ENCODE data around the gene WASHC4.

WASHC4 gene

GRCh38 chr12:105166736-105167135 lies 59.2 kb downstream of the WASHC4 start:
- Histone ChIP-seq H3K9me3 (ENCODE audit: insufficient read depth, low read length, severe bottlenecking) (no peaks in the 10 kb centered on the region), H3K4me2 (ENCODE audit: insufficient read depth, low read length) (no peak overlapping the region), H3K79me2 (ENCODE audit: insufficient read depth, low read length) (no peaks in the 10 kb centered on the region), H2AFZ (ENCODE audit: low read depth, low read length) (no peak overlapping the region), H4K20me1 (ENCODE audit: insufficient read depth, low read length) (no peaks in the 10 kb centered on the region), H3K9ac (ENCODE audit: low read depth, low read length) (no peak overlapping the region), H3K27ac (ENCODE audit: low read length) (no peak overlapping the region), H3K4me3 (ENCODE audit: low read depth in 1 of 2, low read length in 2 of 2) (no peak overlapping the region), H3K36me3 (ENCODE audit: insufficient read depth, low read length) (peaks cover 69% of the 10 kb centered on the region), H3K27me3 (ENCODE audit: insufficient read depth, low read length, poor library complexity) (no peaks in the 10 kb centered on the region), H3K4me1 (ENCODE audit: insufficient read depth, low read length) (no peaks in the 10 kb centered on the region)
- DNase-seq (no peak), ATAC-seq (ENCODE audit: insufficient read depth, low read depth) (no peak)
- TF ChIP-seq CTCF (IDR thresholded peaks at IDR 0.05; ENCODE audit: borderline replicate concordance, extremely low read depth, low read length, poor library complexity, severe bottlenecking) (no peak), EZH2 (IDR thresholded peaks at IDR 0.05; ENCODE audit: borderline replicate concordance, low read depth, low read length, severe bottlenecking) (no peak)

GRCh38 chr12:105167346-105167745 lies 59.8 kb downstream of the WASHC4 start:
- Histone ChIP-seq H3K4me1 (ENCODE audit: insufficient read depth, low read length) (no peaks in the 10 kb centered on the region), H4K20me1 (ENCODE audit: insufficient read depth, low read length) (no peaks in the 10 kb centered on the region), H3K4me3 (ENCODE audit: low read depth in 1 of 2, low read length in 2 of 2) (no peak overlapping the region), H2AFZ (ENCODE audit: low read depth, low read length) (no peak overlapping the region), H3K36me3 (ENCODE audit: insufficient read depth, low read length) (peaks cover 67% of the 10 kb centered on the region), H3K9ac (ENCODE audit: low read depth, low read length) (no peak overlapping the region), H3K4me2 (ENCODE audit: insufficient read depth, low read length) (no peak overlapping the region), H3K9me3 (ENCODE audit: insufficient read depth, low read length, severe bottlenecking) (no peaks in the 10 kb centered on the region), H3K27me3 (ENCODE audit: insufficient read depth, low read length, poor library complexity) (no peaks in the 10 kb centered on the region), H3K79me2 (ENCODE audit: insufficient read depth, low read length) (no peaks in the 10 kb centered on the region), H3K27ac (ENCODE audit: low read length) (no peak overlapping the region)
- ATAC-seq (ENCODE audit: insufficient read depth, low read depth), result no peak
- TF ChIP-seq EZH2 (IDR thresholded peaks at IDR 0.05; ENCODE audit: borderline replicate concordance, low read depth, low read length, severe bottlenecking), result no peak
- TF ChIP-seq CTCF (IDR thresholded peaks at IDR 0.05; ENCODE audit: borderline replicate concordance, extremely low read depth, low read length, poor library complexity, severe bottlenecking), result no peak
- no peak for DNase-seq

GRCh38 chr12:105168006-105168405 lies 60.5 kb downstream of the WASHC4 start:
- Histone ChIP-seq H3K4me2 (ENCODE audit: insufficient read depth, low read length) (no peak overlapping the region), H3K27me3 (ENCODE audit: insufficient read depth, low read length, poor library complexity) (no peaks in the 10 kb centered on the region), H4K20me1 (ENCODE audit: insufficient read depth, low read length) (no peaks in the 10 kb centered on the region), H3K9me3 (ENCODE audit: insufficient read depth, low read length, severe bottlenecking) (no peaks in the 10 kb centered on the region), H3K79me2 (ENCODE audit: insufficient read depth, low read length) (no peaks in the 10 kb centered on the region), H3K4me3 (ENCODE audit: low read depth in 1 of 2, low read length in 2 of 2) (no peak overlapping the region), H3K9ac (ENCODE audit: low read depth, low read length) (no peak overlapping the region), H3K36me3 (ENCODE audit: insufficient read depth, low read length) (peaks cover 64% of the 10 kb centered on the region), H3K27ac (ENCODE audit: low read length) (no peak overlapping the region), H2AFZ (ENCODE audit: low read depth, low read length) (no peak overlapping the region), H3K4me1 (ENCODE audit: insufficient read depth, low read length) (no peaks in the 10 kb centered on the region)
- DNase-seq, result no peak
- TF ChIP-seq CTCF (IDR thresholded peaks at IDR 0.05; ENCODE audit: borderline replicate concordance, extremely low read depth, low read length, poor library complexity, severe bottlenecking) (no peak), EZH2 (IDR thresholded peaks at IDR 0.05; ENCODE audit: borderline replicate concordance, low read depth, low read length, severe bottlenecking) (no peak)
- ATAC-seq (ENCODE audit: insufficient read depth, low read depth), result no peak

GRCh38 chr12:105170139-105170538 lies 62.6 kb downstream of the WASHC4 start:
- TF ChIP-seq EZH2 (IDR thresholded peaks at IDR 0.05; ENCODE audit: borderline replicate concordance, low read depth, low read length, severe bottlenecking) (no peak), CTCF (IDR thresholded peaks at IDR 0.05; ENCODE audit: borderline replicate concordance, extremely low read depth, low read length, poor library complexity, severe bottlenecking) (no peak)

More at GRCh38 chr12:105170139-105170538, 62.6 kb downstream of the WASHC4 start:
- H3K79me2 ChIP-seq (ENCODE audit: insufficient read depth, low read length), result no peaks in the 10 kb centered on the region
- H3K27me3 ChIP-seq (ENCODE audit: insufficient read depth, low read length, poor library complexity), result no peaks in the 10 kb centered on the region
- no peaks in the 10 kb centered on the region for H3K9me3 ChIP-seq (ENCODE audit: insufficient read depth, low read length, severe bottlenecking)
- H3K4me2 ChIP-seq (ENCODE audit: insufficient read depth, low read length), result no peak overlapping the region
- no peak for ATAC-seq (ENCODE audit: insufficient read depth, low read depth)
- no peaks in the 10 kb centered on the region for H4K20me1 ChIP-seq (ENCODE audit: insufficient read depth, low read length)
- no peak overlapping the region for H3K9ac ChIP-seq (ENCODE audit: low read depth, low read length)
- no peak overlapping the region for H2AFZ ChIP-seq (ENCODE audit: low read depth, low read length)
- H3K4me3 ChIP-seq (ENCODE audit: low read depth in 1 of 2, low read length in 2 of 2), result no peak overlapping the region
- no peak for DNase-seq
- H3K36me3 ChIP-seq (ENCODE audit: insufficient read depth, low read length), result peaks cover 61% of the 10 kb centered on the region
- no peaks in the 10 kb centered on the region for H3K4me1 ChIP-seq (ENCODE audit: insufficient read depth, low read length)
- no peak overlapping the region for H3K27ac ChIP-seq (ENCODE audit: low read length)
